AG04450 (cell line): ENCODE data around the gene LIPC. TPM values are rescaled to one million over a fixed set of nuclear protein-coding genes. Genes with fewer than 3 reads are reported as not detected.

Source experiments
- CTCF ChIA-PET: fragments of 300-600, 350-600 bp; formaldehyde crosslinking; extraction: SDS; loops from one replicate; lab custom pipeline; 2022; ENCODE audit warnings: antibody characterized with exemption, inconsistent platforms; lab: Charles Lee
- POLR2A ChIA-PET: fragments of 350-600 bp; formaldehyde crosslinking; extraction: SDS; loops from one replicate; lab custom pipeline; 2021; ENCODE audit warnings: antibody characterized with exemption, inconsistent platforms; lab: Yijun Ruan, JAX
- DNase-seq: peaks from one replicate; pipeline ENCODE4 v3.0.0-alpha.2; 2011; ENCODE audit warnings: low read depth, low spot score
- H3K27ac ChIP-seq: one replicate; pipeline ENCODE4 v1.5.1; 2012; ENCODE audit warnings: low read depth, low read length, control low read depth
- H3K27me3 ChIP-seq: one replicate; pipeline ENCODE4 v1.6.0; 2012; ENCODE audit warnings: low read length; ENCODE audit not compliant: control insufficient read depth, insufficient read depth
- H3K4me3 ChIP-seq: 2 replicates; pipeline ENCODE4 v1.5.1; 2011; ENCODE audit warnings: mild to moderate bottlenecking, low read depth, low read length, control low read depth
- H3K9me3 ChIP-seq: 2 replicates; pipeline ENCODE4 v1.5.1; 2012; ENCODE audit warnings: low read length; ENCODE audit not compliant: control insufficient read depth, insufficient read depth
- polyA plus RNA-seq: library from polyadenylated mRNA; depleted of rRNA; stranded (reverse); fragments of >200 nt; gene quantifications from 2 replicates; pipeline ENCODE4 v1.2.3, GENCODE V29; 2011
- TF ChIP-seq, protein P1 (sequence below): IDR thresholded peaks from 2 replicates; pipeline ENCODE4 v1.5.1; 2011; ENCODE audit warnings: low read depth, low read length, control low read depth, inconsistent platforms

Gene LIPC
- polyA plus RNA-seq, 1 experiment = 0.82 TPM

DNA sequence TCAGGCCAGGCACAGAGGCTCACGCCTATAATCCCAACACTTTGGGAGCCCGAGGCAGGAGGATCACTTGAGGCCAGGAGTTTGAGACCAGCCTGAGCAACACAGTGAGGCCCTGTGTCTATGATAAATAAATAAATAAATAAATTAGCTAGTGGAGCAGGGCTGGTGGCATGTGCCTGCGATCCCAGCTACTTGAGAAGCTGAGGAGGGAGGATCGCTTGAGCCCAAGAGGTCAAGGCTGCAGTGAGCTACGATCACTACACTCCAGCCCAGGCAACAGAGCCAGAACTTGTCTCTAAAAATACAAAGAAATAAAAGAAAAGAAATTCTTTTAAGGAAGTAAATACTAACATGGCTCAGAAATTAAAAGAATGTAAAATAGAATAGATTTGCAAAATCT lies 91.8 kb downstream of the LIPC start:
- no peak overlapping the region for H3K4me3 ChIP-seq
- H3K27me3 ChIP-seq = no peaks in the 10 kb centered on the region
- no peak for DNase-seq
- ChIA-PET CTCF (no interaction called here), POLR2A (no interaction called here)
- H3K27ac ChIP-seq = no peak overlapping the region
- no peaks in the 10 kb centered on the region for H3K9me3 ChIP-seq
- TF ChIP-seq, protein P1, sequence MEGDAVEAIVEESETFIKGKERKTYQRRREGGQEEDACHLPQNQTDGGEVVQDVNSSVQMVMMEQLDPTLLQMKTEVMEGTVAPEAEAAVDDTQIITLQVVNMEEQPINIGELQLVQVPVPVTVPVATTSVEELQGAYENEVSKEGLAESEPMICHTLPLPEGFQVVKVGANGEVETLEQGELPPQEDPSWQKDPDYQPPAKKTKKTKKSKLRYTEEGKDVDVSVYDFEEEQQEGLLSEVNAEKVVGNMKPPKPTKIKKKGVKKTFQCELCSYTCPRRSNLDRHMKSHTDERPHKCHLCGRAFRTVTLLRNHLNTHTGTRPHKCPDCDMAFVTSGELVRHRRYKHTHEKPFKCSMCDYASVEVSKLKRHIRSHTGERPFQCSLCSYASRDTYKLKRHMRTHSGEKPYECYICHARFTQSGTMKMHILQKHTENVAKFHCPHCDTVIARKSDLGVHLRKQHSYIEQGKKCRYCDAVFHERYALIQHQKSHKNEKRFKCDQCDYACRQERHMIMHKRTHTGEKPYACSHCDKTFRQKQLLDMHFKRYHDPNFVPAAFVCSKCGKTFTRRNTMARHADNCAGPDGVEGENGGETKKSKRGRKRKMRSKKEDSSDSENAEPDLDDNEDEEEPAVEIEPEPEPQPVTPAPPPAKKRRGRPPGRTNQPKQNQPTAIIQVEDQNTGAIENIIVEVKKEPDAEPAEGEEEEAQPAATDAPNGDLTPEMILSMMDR = no peak

DNA sequence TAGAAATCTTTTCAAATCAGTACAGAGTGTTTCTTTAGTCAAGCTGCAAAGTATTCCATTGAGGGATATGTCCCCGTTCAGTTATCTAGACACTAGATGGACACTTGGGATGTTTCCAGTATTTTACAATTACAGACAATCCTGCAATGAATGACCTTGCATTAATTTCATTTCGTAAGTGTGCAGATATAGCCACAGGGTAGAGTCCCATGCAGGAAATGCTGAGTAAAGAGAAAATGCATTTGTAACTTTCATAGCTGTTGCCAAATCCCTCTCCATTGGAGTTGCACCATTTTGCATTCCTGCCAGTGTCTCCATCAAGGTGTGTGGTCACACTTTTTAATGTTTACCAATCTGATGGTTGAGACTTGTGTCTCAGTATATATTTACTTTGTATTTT lies 92.5 kb downstream of the LIPC start:
- ChIA-PET POLR2A (no interaction called here), CTCF (no interaction called here)
- TF ChIP-seq, protein P1 = no peak
- H3K27ac ChIP-seq = no peak overlapping the region
- H3K27me3 ChIP-seq = no peaks in the 10 kb centered on the region
- H3K4me3 ChIP-seq = no peak overlapping the region
- no peaks in the 10 kb centered on the region for H3K9me3 ChIP-seq
- no peak for DNase-seq

- TF ChIP-seq, protein P1 = no peak
- DNase-seq = no peak
- CTCF ChIA-PET = no interaction called here
Observed at GRCh38 chr15:58525991-58526421, 94.2 kb downstream of the LIPC start.

DNA sequence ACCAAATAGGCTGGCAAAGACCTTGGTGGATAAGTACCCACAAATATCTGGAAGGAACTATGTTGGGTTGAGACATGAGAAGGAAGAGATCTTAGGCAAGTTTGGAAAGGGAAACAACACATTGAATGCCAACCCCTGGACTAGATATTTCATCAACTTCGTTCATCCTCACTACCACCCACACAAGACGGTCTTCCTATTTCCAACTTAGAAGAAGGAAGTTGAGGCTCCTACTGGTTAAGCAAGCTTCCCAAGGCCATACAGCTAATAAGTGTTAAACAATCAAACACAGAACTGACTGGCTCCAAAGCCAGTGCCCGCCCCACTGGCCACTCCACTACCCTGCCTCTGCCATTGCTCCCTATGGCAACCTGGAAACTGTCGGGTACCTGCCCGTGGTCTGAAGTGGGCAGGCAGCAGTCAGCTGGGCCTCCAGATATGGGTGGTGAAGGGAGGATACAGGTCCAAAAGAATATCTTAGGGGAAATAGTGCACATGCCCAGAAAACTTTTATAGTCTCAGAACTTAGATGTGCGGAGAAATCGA lies 94.9 kb downstream of the LIPC start:
- Histone ChIP-seq H3K4me3 (no peak overlapping the region), H3K9me3 (no peaks in the 10 kb centered on the region), H3K27me3 (no peaks in the 10 kb centered on the region), H3K27ac (no peak overlapping the region)
- ChIA-PET CTCF (no interaction called here), POLR2A (no interaction called here)
- TF ChIP-seq, protein P1 = no peak
- no peak for DNase-seq

More at GRCh38 chr15:58525991-58526421, 94.2 kb downstream of the LIPC start:
- Histone ChIP-seq H3K27ac (no peak overlapping the region), H3K27me3 (no peaks in the 10 kb centered on the region), H3K4me3 (no peak overlapping the region), H3K9me3 (no peaks in the 10 kb centered on the region)
- POLR2A ChIA-PET = no interaction called here

GRCh38 chr15:58527573-58528187 lies 95.9 kb downstream of the LIPC start:
- no peaks in the 10 kb centered on the region for H3K9me3 ChIP-seq
- H3K27me3 ChIP-seq = no peaks in the 10 kb centered on the region
- TF ChIP-seq, protein P1 = no peak
- DNase-seq = no peak
- no peak overlapping the region for H3K4me3 ChIP-seq
- H3K27ac ChIP-seq = no peak overlapping the region
- CTCF ChIA-PET = no interaction called here
- POLR2A ChIA-PET = interaction anchor here (0.7 kb wide), 2 partner anchors 25 to 33 kb away, joined by 3 to 6 read pairs; no protein-coding TSS in a partner anchor
